H9 (cell line): Measurements from ENCODE around the gene KCNAB1. TPM values are rescaled to one million over a fixed set of nuclear protein-coding genes. Genes with fewer than 3 reads are reported as not detected.

ENCODE experiments used
- DNase-seq: peaks from one replicate; pipeline ENCODE4 v3.0.0-alpha.2; 2017
- H2AFZ ChIP-seq: one replicate; pipeline ENCODE4 v1.6.1; 2013; ENCODE audit warnings: mild to moderate bottlenecking, low read length, control low read depth, moderate library complexity
- H2AK5ac ChIP-seq: 2 replicates; pipeline ENCODE4 v1.6.1; 2013; ENCODE audit warnings: low read length, control low read depth, mixed read lengths; ENCODE audit not compliant: insufficient read length
- H2BK120ac ChIP-seq: one replicate; pipeline ENCODE4 v1.6.1; 2013; ENCODE audit warnings: low read depth, mild to moderate bottlenecking, low read length, control low read depth, inconsistent platforms; ENCODE audit not compliant: poor library complexity, severe bottlenecking
- H2BK12ac ChIP-seq: 2 replicates; pipeline ENCODE4 v1.6.1; 2013; ENCODE audit warnings: low read length, control low read depth, mixed read lengths, low read depth; ENCODE audit not compliant: insufficient read length
- H2BK15ac ChIP-seq: 2 replicates; pipeline ENCODE4 v1.6.1; 2013; ENCODE audit warnings: low read depth, low read length, control low read depth
- H2BK20ac ChIP-seq: one replicate; pipeline ENCODE4 v1.6.1; 2013; ENCODE audit warnings: low read depth, mild to moderate bottlenecking, low read length, control low read depth, inconsistent platforms; ENCODE audit not compliant: poor library complexity, severe bottlenecking
- H2BK5ac ChIP-seq: 2 replicates; pipeline ENCODE4 v1.6.1; 2013; ENCODE audit warnings: low read length, control low read depth, mixed read lengths; ENCODE audit not compliant: insufficient read length
- H3K14ac ChIP-seq: 2 replicates; pipeline ENCODE4 v1.6.1; 2013; ENCODE audit warnings: low read length, control low read depth; ENCODE audit not compliant: insufficient read depth
- H3K18ac ChIP-seq: 2 replicates; pipeline ENCODE4 v1.6.1; 2013; ENCODE audit warnings: low read depth, mild to moderate bottlenecking, mixed read lengths, low read length, control low read depth; ENCODE audit not compliant: insufficient read length
- H3K23ac ChIP-seq: 2 replicates; pipeline ENCODE4 v1.6.1; 2013; ENCODE audit warnings: low read length, control low read depth, mixed read lengths, low read depth; ENCODE audit not compliant: insufficient read length
- H3K23me2 ChIP-seq: 2 replicates; pipeline ENCODE4 v1.6.1; 2013; ENCODE audit warnings: low read depth, mild to moderate bottlenecking, mixed read lengths, low read length, control low read depth; ENCODE audit not compliant: insufficient read length, poor library complexity, severe bottlenecking
- H3K27ac ChIP-seq: 2 replicates; pipeline ENCODE4 v1.5.1; 2013; ENCODE audit warnings: low read length, control low read depth, mixed read lengths, low read depth; ENCODE audit not compliant: insufficient read length
- H3K27me3 ChIP-seq: 2 replicates; pipeline ENCODE4 v1.6.1; 2013; ENCODE audit warnings: low read length, control low read depth, inconsistent platforms; ENCODE audit not compliant: insufficient read depth
- H3K4ac ChIP-seq: 2 replicates; pipeline ENCODE4 v1.6.1; 2013; ENCODE audit warnings: low read depth, mild to moderate bottlenecking, control low read depth, inconsistent platforms, low read length, moderate library complexity
- H3K4me1 ChIP-seq: 2 replicates; pipeline ENCODE4 v1.6.1; 2013; ENCODE audit warnings: low read length, control low read depth, inconsistent platforms; ENCODE audit not compliant: insufficient read depth
- H3K4me2 ChIP-seq: 2 replicates; pipeline ENCODE4 v1.6.1; 2013; ENCODE audit warnings: low read length, control low read depth, mixed read lengths; ENCODE audit not compliant: insufficient read length, insufficient read depth
- H3K56ac ChIP-seq: 2 replicates; pipeline ENCODE4 v1.6.1; 2013; ENCODE audit warnings: low read depth, mild to moderate bottlenecking, mixed read lengths, low read length, control low read depth; ENCODE audit not compliant: insufficient read length
- H3K79me1 ChIP-seq: 2 replicates; pipeline ENCODE4 v1.6.1; 2013; ENCODE audit warnings: low read depth, mild to moderate bottlenecking, moderate library complexity, low read length, control low read depth, inconsistent platforms; ENCODE audit not compliant: insufficient read depth, poor library complexity, severe bottlenecking
- H3K79me2 ChIP-seq: 2 replicates; pipeline ENCODE4 v1.6.1; 2013; ENCODE audit warnings: low read length, control low read depth, inconsistent platforms; ENCODE audit not compliant: insufficient read depth
- H3K9ac ChIP-seq: 2 replicates; pipeline ENCODE4 v1.6.1; 2013; ENCODE audit warnings: low read length, control low read depth, mixed read lengths; ENCODE audit not compliant: insufficient read length; ENCODE audit errors: extremely low read depth
- H3K9me3 ChIP-seq: one replicate; pipeline ENCODE4 v1.6.1; 2013; ENCODE audit warnings: low read depth, low read length, inconsistent platforms; ENCODE audit not compliant: control insufficient read depth
- H3T11ph ChIP-seq: one replicate; pipeline ENCODE4 v1.6.1; 2013; ENCODE audit warnings: mild to moderate bottlenecking, low read length, control low read depth, inconsistent platforms
- H4K20me1 ChIP-seq: one replicate; pipeline ENCODE4 v1.6.1; 2013; ENCODE audit not compliant: control insufficient read depth, insufficient read length, insufficient read depth
- H4K5ac ChIP-seq: 2 replicates; pipeline ENCODE4 v1.6.1; 2013; ENCODE audit warnings: low read depth, mild to moderate bottlenecking, mixed read lengths, low read length, control low read depth; ENCODE audit not compliant: insufficient read length
- H4K8ac ChIP-seq: replicated peaks from 2 replicates; pipeline ENCODE4 v1.6.1; 2013; ENCODE audit warnings: low read length, control low read depth, mixed read lengths, low read depth; ENCODE audit not compliant: insufficient read length
- H4K91ac ChIP-seq: 2 replicates; pipeline ENCODE4 v1.6.1; 2013; ENCODE audit warnings: low read depth, mild to moderate bottlenecking, moderate library complexity, mixed read lengths, low read length, control low read depth; ENCODE audit not compliant: insufficient read length
- H3K27ac Mint-ChIP-seq, 3 experiments: 2 replicates in 2 of 3; 3 replicates in 1 of 3; pipeline ENCODE4 v1.8.0; 2020 to 2021; ENCODE audit warnings: mixed read lengths in 3 of 3, mild to moderate bottlenecking in 1 of 3, moderate library complexity in 1 of 3
- H3K27me3 Mint-ChIP-seq: 2 replicates; pipeline ENCODE4 v1.8.0; 2021; ENCODE audit warnings: low read depth, mild to moderate bottlenecking, moderate library complexity, mixed read lengths
- H3K36me3 Mint-ChIP-seq, 3 experiments: 2 replicates in 2 of 3; 3 replicates in 1 of 3; pipeline ENCODE4 v1.8.0; 2020 to 2021; ENCODE audit warnings: low read depth in 3 of 3, mixed read lengths in 3 of 3; ENCODE audit not compliant: insufficient read depth in 1 of 3
- H3K4me1 Mint-ChIP-seq, 2 experiments: 2 replicates each; pipeline ENCODE4 v1.8.0; 2020; ENCODE audit warnings: mixed read lengths in 2 of 2
- H3K4me3 Mint-ChIP-seq, 2 experiments: 2 replicates in 1 of 2; 3 replicates in 1 of 2; pipeline ENCODE4 v1.8.0; 2020 to 2021; ENCODE audit warnings: mild to moderate bottlenecking in 2 of 2, mixed read lengths in 2 of 2, moderate library complexity in 1 of 2
- H3K9me3 Mint-ChIP-seq, 2 experiments: 2 replicates in 1 of 2; 3 replicates in 1 of 2; pipeline ENCODE4 v1.8.0; 2020; ENCODE audit warnings: mild to moderate bottlenecking in 2 of 2, mixed read lengths in 2 of 2, moderate library complexity in 1 of 2
- WGBS: extraction: QIAGEN DNeasy Blood & Tissue Kit; methylation state at CpG from one replicate; pipeline ENCODE4 v1.1.7; 2013; ENCODE audit warnings: missing lambda C conversion rate, low lambda C conversion rate, mixed read lengths; ENCODE audit not compliant: insufficient read length; ENCODE audit errors: extremely low coverage; 5-methylcytosine and 5-hydroxymethylcytosine counted together
- total RNA-seq: library from RNA; stranded (reverse); gene quantifications from 2 replicates; pipeline ENCODE4 v1.2.1, GENCODE V29; 2021
- TF ChIP-seq, protein P1 (sequence below): fragments of 200-600 bp; sonication (generic); conservative IDR thresholded peaks from 3 replicates; pipeline ENCODE4 v1.8.0; 2021; ENCODE audit warnings: antibody characterized with exemption, mild to moderate bottlenecking

Gene KCNAB1
- total RNA-seq, 1 experiment from 2014 or later: 3.7 TPM

DNA sequence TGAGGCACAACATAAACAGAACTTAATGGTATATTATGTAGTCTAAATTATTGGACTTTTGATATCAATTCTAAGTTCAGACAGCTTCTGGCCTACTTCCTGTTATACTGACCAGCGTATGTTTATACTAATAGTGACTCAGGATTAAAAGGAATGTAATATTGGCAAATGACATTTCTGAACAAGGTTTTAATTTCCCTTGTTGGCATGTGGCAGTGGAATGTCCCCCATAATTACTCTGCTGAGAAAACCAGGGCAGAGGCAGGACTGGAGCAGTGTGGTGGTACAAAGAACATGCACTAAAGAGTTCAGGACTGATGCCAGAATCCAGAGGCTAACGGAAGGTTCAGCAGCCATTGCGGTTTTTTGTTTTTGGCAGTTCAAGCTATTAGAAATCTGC, 184.0 kb downstream of the KCNAB1 start:
- Histone ChIP-seq H4K20me1 (no peaks in the 10 kb centered on the region), H3K23me2 (no peaks in the 10 kb centered on the region), H4K5ac (no peak overlapping the region), H3K56ac (no peak overlapping the region), H3K27me3 (no peaks in the 10 kb centered on the region), H3T11ph (no peak overlapping the region), H4K91ac (no peak overlapping the region), H4K8ac (no peak overlapping the region), H3K79me2 (no peaks in the 10 kb centered on the region), H2BK120ac (no peak overlapping the region), H3K14ac (no peak overlapping the region), H2AK5ac (no peak overlapping the region), H2BK5ac (no peak overlapping the region), H2BK12ac (no peak overlapping the region), H3K9me3 (no peaks in the 10 kb centered on the region), H3K4ac (no peak overlapping the region), H3K4me1 (no peaks in the 10 kb centered on the region), H3K23ac (no peak overlapping the region), H2BK15ac (no peak overlapping the region), H2BK20ac (no peak overlapping the region), H3K79me1 (no peaks in the 10 kb centered on the region), H3K18ac (no peak overlapping the region), H3K4me2 (no peak overlapping the region), H3K27ac (no peak overlapping the region), H3K9ac (no peak overlapping the region), H2AFZ (no peak overlapping the region)
- no peaks in the 10 kb centered on the region; a peak in 1 of 4 replicates for H3K4me1 Mint-ChIP-seq
- no peak for DNase-seq
- no peaks in the 10 kb centered on the region for H3K9me3 Mint-ChIP-seq
- H3K36me3 Mint-ChIP-seq: no peaks in the 10 kb centered on the region
- no peaks in the 10 kb centered on the region for H3K27me3 Mint-ChIP-seq
- WGBS: no CpG with 5 or more reads among the region's 3 CpGs
- H3K4me3 Mint-ChIP-seq: no peak overlapping the region
- TF ChIP-seq, protein P1, sequence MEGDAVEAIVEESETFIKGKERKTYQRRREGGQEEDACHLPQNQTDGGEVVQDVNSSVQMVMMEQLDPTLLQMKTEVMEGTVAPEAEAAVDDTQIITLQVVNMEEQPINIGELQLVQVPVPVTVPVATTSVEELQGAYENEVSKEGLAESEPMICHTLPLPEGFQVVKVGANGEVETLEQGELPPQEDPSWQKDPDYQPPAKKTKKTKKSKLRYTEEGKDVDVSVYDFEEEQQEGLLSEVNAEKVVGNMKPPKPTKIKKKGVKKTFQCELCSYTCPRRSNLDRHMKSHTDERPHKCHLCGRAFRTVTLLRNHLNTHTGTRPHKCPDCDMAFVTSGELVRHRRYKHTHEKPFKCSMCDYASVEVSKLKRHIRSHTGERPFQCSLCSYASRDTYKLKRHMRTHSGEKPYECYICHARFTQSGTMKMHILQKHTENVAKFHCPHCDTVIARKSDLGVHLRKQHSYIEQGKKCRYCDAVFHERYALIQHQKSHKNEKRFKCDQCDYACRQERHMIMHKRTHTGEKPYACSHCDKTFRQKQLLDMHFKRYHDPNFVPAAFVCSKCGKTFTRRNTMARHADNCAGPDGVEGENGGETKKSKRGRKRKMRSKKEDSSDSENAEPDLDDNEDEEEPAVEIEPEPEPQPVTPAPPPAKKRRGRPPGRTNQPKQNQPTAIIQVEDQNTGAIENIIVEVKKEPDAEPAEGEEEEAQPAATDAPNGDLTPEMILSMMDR: no peak
- no peak overlapping the region for H3K27ac Mint-ChIP-seq
